Astrocyte (in vitro differentiated cells and primary cell): ENCODE results near the gene RAB3IL1.

Experiments
- CTCF ChIP-seq: IDR thresholded peaks from 2 replicates; pipeline ENCODE4 v1.5.1; 2011; ENCODE audit warnings: low read depth, mild to moderate bottlenecking, inconsistent platforms, low read length, moderate library complexity; ENCODE audit not compliant: insufficient read depth
- EZH2 ChIP-seq: IDR thresholded peaks from 2 replicates; pipeline ENCODE4 v1.6.1; 2012; ENCODE audit warnings: mild to moderate bottlenecking, low read length, inconsistent platforms; ENCODE audit not compliant: insufficient read depth

- TF ChIP-seq CTCF (no peak), EZH2 (no peak)
These were observed 26.6 kb downstream of the RAB3IL1 start for GRCh38 chr11:61890529-61891330.
